HG03378 (cell line): ENCODE results near the gene TMEM35B.
"Not testable (repeated sequence)": the region's sequence is repeated elsewhere in the genome, so short reads cannot be mapped to it uniquely, and the experiment has no call there.

Source experiments
- ATAC-seq: cut with Tn5 transposase; IDR thresholded peaks from one replicate; pipeline ENCODE4 v1.9.1; 2021; ENCODE audit warnings: mild to moderate bottlenecking, moderate library complexity; ENCODE audit not compliant: unreplicated experiment

Gene TMEM35B

GRCh38 chr1:34984793-34985608 is at the start of gene TMEM35B:
TSS of gene TMEM35B (minus strand) at chr1:34985347. CDS start at chr1:34985305, 42 bp downstream.
- ATAC-seq: peak; percentile 47

GRCh38 chr1:35033346-35033745 is 48.2 kb upstream of the TMEM35B start:
- no peak for ATAC-seq

GRCh38 chr1:35032384-35032739 is 47.2 kb upstream of the TMEM35B start:
- ATAC-seq: no peak

- ATAC-seq: no peak
These were observed 45.8 kb upstream of the TMEM35B start for GRCh38 chr1:35030756-35031446.

GRCh38 chr1:35030338-35030737 is 45.2 kb upstream of the TMEM35B start:
- ATAC-seq: no peak

GRCh38 chr1:35029761-35030160 is 44.6 kb upstream of the TMEM35B start:
- no peak for ATAC-seq

GRCh38 chr1:35016406-35016805 is 31.3 kb upstream of the TMEM35B start:
- ATAC-seq: no peak

GRCh38 chr1:35014486-35014885 is 29.3 kb upstream of the TMEM35B start:
- no peak for ATAC-seq

GRCh38 chr1:35005711-35006110 is 20.6 kb upstream of the TMEM35B start:
- no peak for ATAC-seq

- ATAC-seq: no peak
These were observed 16.6 kb upstream of the TMEM35B start for GRCh38 chr1:35001743-35002142.

- no peak for ATAC-seq
These were observed 9.7 kb upstream of the TMEM35B start for GRCh38 chr1:34994878-34995277.

GRCh38 chr1:34988581-34988980 is 3.4 kb upstream of the TMEM35B start:
- no peak for ATAC-seq

- no peak for ATAC-seq
These were observed 3.0 kb upstream of the TMEM35B start for GRCh38 chr1:34988147-34988546.

- ATAC-seq: no peak
These were observed 1.9 kb upstream of the TMEM35B start for GRCh38 chr1:34987018-34987417.

- not testable (repeated sequence) for ATAC-seq
These were observed 410 bp upstream of the TMEM35B start for GRCh38 chr1:34985609-34985904.

GRCh38 chr1:34984435-34984792 is 733 bp downstream of the TMEM35B start:
- no peak for ATAC-seq

- no peak for ATAC-seq
These were observed 1.3 kb downstream of the TMEM35B start for GRCh38 chr1:34983700-34984355.

GRCh38 chr1:34982820-34983376 is 2.2 kb downstream of the TMEM35B start:
- ATAC-seq: no peak

GRCh38 chr1:34980715-34981114 is 4.4 kb downstream of the TMEM35B start:
- ATAC-seq: peak; percentile 52

GRCh38 chr1:34978921-34979320 is 6.2 kb downstream of the TMEM35B start:
- ATAC-seq: no peak

GRCh38 chr1:34977858-34978257 is 7.3 kb downstream of the TMEM35B start:
- no peak for ATAC-seq

GRCh38 chr1:34977210-34977471 is 8.0 kb downstream of the TMEM35B start:
- no peak for ATAC-seq
